ENCODE measurements around the gene IP6K3.
A peak's percentile ranks its signal among the peaks of the same experiment; 100 is the strongest.

Gene IP6K3

DNA sequence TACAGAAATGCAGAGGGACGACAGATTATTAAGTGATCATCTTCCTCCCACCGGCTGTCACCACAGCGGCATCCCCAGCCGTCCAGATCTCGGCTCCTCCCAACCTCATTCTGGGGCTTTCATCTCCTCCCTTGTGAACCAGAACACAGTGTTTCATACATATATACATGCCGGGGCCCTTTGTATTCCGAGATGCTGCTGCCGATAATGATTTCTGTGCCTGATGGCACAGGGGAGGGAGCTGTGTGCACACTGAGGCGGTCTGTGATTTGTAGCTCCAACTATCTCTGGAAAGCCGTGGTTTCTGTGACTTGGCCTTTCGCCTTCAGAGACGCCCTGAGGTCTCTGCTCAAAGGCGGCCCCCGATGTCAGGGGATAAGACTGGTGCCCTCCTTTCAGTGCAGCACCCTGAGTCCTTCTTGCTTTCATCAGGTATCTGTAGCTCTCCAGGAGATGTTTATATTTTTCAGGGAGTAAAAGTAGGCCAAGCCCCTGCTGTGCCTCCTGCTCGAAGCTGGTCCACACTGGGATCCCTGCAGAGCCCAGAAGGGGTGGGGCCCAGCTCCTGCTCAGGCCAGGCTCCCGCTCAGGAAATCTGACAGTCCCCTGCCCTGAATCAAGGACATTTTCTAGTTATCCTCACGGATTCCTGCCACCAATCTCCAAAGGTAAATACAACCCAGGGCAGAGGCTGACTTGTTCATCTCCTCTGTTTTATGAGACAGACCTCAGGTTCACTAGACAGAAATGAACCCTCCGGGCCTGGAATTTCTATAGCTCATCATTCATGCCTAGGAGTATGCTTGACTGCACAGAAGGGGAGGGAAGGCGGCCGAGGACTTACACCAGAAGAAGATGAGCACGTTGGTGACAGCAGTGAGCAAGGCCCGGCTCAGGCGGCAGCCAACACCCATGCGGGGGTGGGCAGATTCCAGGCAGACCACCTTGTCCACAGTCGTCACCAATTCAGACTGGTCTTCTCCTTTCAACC lies 31.0 kb upstream of the IP6K3 start:
- no peak overlapping the region for H3K4me3 ChIP-seq (ENCODE audit: low read length)
- no peak for DNase-seq (ENCODE audit: low read depth)
- no peak for TF ChIP-seq CTCF (IDR thresholded peaks at IDR 0.05; ENCODE audit: insufficient read depth, low read depth, low read length, missing control alignments)

DNA sequence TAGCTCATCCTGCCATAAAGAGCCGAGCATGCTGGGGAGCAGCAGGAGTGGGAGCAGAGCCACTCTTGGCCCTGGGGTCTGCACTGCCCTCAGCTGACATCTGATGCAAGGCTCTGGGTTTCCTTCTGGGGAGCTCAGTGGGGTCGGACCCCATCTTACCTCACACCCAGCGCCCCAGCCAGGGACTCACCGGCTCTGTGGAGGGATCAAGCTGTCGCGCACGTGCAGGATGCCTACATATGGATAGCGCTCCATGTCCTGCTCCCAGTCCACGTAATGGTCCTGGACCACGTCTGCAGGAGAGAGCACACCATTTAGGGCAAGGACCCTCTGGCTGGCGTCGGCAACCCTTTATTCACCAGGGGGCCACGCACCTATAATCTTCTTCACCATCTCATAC lies 30.1 kb upstream of the IP6K3 start:
- H3K4me3 ChIP-seq (ENCODE audit: low read length): no peak overlapping the region
- DNase-seq (ENCODE audit: low read depth): no peak
- no peak for TF ChIP-seq CTCF (IDR thresholded peaks at IDR 0.05; ENCODE audit: insufficient read depth, low read depth, low read length, missing control alignments)

GRCh38 chr6:33776186-33776585 lies 29.5 kb upstream of the IP6K3 start:
- no peak for TF ChIP-seq CTCF (IDR thresholded peaks at IDR 0.05; ENCODE audit: insufficient read depth, low read depth, low read length, missing control alignments)
- no peak for DNase-seq (ENCODE audit: low read depth)
- no peak overlapping the region for H3K4me3 ChIP-seq (ENCODE audit: low read length)

DNA sequence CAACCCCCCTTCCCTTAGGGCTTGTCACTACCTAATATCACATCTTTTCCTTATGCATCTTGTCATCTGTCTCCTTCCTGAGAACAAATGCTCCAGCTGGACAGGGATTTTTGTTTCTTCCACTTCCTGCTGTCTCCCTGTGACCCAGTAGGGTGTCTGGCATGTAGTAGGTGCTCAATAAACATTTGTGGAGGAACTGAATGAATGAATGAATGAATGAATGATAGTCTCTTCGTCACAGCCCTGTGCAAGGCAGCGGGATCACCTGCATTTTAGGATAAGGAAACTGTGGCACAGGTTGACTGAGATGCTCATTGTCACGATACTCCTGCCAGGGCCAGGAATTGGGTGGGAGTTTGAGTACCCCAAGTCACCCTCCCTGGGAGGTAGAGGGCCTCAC lies 28.1 kb upstream of the IP6K3 start:
- no peak for DNase-seq (ENCODE audit: low read depth)
- TF ChIP-seq CTCF (IDR thresholded peaks at IDR 0.05; ENCODE audit: insufficient read depth, low read depth, low read length, missing control alignments): no peak
- no peak overlapping the region for H3K4me3 ChIP-seq (ENCODE audit: low read length)

DNA sequence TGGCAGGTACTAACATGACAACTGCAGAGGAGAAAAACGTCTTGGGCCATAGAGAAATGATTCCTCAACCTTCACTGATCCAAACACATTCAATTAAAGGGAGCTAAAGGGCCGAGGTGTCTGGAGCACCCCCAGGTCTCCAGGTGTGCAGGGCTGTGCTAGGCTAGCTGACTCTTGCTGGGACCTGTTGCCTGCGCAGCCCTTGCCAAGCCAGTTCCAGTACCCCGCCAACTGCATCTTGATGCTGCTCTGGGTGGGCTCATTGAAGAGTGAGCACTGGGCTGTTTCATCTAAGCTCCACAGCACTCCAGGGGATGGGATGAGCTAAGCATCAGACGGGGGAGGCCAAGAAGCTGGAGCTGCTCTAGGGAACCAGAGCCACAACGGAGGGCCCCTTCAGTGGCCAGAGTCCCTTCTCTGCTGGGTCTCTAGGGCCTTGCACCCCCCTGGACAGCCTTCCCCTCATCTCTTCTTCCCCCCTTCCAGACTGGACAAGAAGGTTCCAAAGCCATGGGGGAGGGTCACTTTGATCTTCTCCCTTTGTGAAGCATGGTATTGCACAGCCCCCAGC lies 26.3 kb upstream of the IP6K3 start:
- no peak for TF ChIP-seq CTCF (IDR thresholded peaks at IDR 0.05; ENCODE audit: insufficient read depth, low read depth, low read length, missing control alignments)
- peak; percentile 39 for DNase-seq (ENCODE audit: low read depth)

GRCh38 chr6:33772082-33772830 lies 25.6 kb upstream of the IP6K3 start:
- H3K4me3 ChIP-seq (ENCODE audit: low read length): no peak overlapping the region
- peak; percentile 61 for DNase-seq (ENCODE audit: low read depth)

More for the DNA sequence above, 26.3 kb upstream of the IP6K3 start:
- no peak overlapping the region for H3K4me3 ChIP-seq (ENCODE audit: low read length)

More at GRCh38 chr6:33772082-33772830, 25.6 kb upstream of the IP6K3 start:
- no peak for TF ChIP-seq CTCF (IDR thresholded peaks at IDR 0.05; ENCODE audit: insufficient read depth, low read depth, low read length, missing control alignments)
